Peyer's patch (tissue), 4 donors: ENCODE measurements around the gene ELFN2. TPM values are rescaled to one million over a fixed set of nuclear protein-coding genes. Genes with fewer than 3 reads are reported as not detected.
"Not testable (repeated sequence)": the region's sequence is repeated elsewhere in the genome, so short reads cannot be mapped to it uniquely, and the experiment has no call there.

Source experiments
- DNase-seq, 3 donors: peaks; one replicate each; pipeline ENCODE4 v3.0.0-alpha.2; 2017 to 2019
- H3K27ac ChIP-seq, 4 donors: fragments of 200-600 bp; sonication (generic); one replicate each; pipeline ENCODE4 v1.5.1; 2016 to 2019
- H3K27me3 ChIP-seq, 2 donors: fragments of 200-600 bp; sonication (generic); one replicate each; pipeline ENCODE4 v1.5.1; 2019
- H3K36me3 ChIP-seq, 3 donors: fragments of 200-600 bp; sonication (generic); one replicate each; pipeline ENCODE4 v1.5.1; 2016 to 2019
- H3K4me1 ChIP-seq, 4 donors: fragments of 200-600 bp; sonication (generic); one replicate each; pipeline ENCODE4 v1.5.1; 2016 to 2019
- H3K4me3 ChIP-seq, 4 donors: fragments of 200-600 bp; sonication (generic); 1 replicate in 3 of 4; 2 replicates in 1 of 4; pipeline ENCODE4 v1.5.1; 2016 to 2019; ENCODE audit warnings: mild to moderate bottlenecking in 1 of 4
- H3K9me3 ChIP-seq, 4 donors: fragments of 200-600 bp; sonication (generic); one replicate each; pipeline ENCODE4 v1.5.1; 2016 to 2019; ENCODE audit warnings: mild to moderate bottlenecking in 1 of 4
- POLR2A ChIP-seq, 2 donors: fragments of 450-650 bp; IDR thresholded peaks; one replicate each; pipeline ENCODE4 v1.5.1; 2017; ENCODE audit warnings: antibody characterized with exemption in 2 of 2, mild to moderate bottlenecking in 2 of 2, moderate library complexity in 2 of 2
- total RNA-seq, 4 donors: library from RNA; depleted of rRNA; stranded (reverse); fragments of >200 nt; gene quantifications; one replicate each; pipeline ENCODE4 v1.1.0, GENCODE V29; 2016
- TF ChIP-seq, protein P1 (sequence below), 6 experiments: fragments of 450-650 bp in 4 of 6; fragments of 200-600 bp in 2 of 6; sonication (generic) in 1 of 6; IDR thresholded peaks; one replicate each; pipeline ENCODE4 v1.5.1; 2017 to 2019; ENCODE audit warnings: antibody characterized with exemption in 6 of 6, mild to moderate bottlenecking in 3 of 6, moderate library complexity in 1 of 6

Gene ELFN2
- total RNA-seq, 4 donors from 2014 or later: under 0.01 TPM; not detected in 3

DNA sequence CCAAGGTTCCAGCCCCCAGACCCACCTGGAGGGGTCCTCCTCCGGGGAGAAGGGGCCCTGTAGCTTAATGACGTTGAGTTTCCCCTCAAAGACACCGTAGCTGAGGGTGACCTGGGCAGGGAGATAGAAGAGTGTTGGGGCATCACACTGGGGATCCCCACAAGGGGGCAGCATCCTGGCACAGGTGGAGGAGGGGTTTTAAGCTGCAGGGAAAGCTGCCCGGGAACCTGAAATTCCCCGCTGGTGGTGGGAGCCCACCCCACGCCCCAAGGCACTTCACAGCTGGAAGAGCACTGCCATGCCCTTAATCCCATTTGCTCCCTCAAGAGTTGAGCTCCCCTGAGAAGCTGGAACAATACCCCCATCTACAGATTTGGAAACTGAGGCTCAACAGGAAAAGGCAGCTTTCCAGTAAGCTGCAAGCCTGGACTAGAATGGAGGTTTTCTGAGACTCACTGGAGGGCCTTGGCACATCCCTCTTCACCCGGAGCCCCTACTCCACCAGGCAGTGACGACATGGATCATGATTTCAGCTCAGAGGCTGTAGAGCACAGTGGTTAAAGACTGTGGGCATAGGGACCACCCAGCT, 45.2 kb upstream of the ELFN2 start:
- Histone ChIP-seq H3K27ac (no peak overlapping the region), H3K4me1 (peaks cover 0 to 6% (median 0%) of the 10 kb centered on the region in 4 donors), H3K4me3 (no peak overlapping the region), H3K9me3 (no peaks in the 10 kb centered on the region), H3K36me3 (peaks cover 0 to 27% (median 0%) of the 10 kb centered on the region in 3 donors), H3K27me3 (no peaks in the 10 kb centered on the region)
- DNase-seq: peak in 2 of 3 donors; percentile 69 to 76
- no peak for TF ChIP-seq POLR2A (IDR thresholded peaks at IDR 0.05)
- TF ChIP-seq, protein P1, sequence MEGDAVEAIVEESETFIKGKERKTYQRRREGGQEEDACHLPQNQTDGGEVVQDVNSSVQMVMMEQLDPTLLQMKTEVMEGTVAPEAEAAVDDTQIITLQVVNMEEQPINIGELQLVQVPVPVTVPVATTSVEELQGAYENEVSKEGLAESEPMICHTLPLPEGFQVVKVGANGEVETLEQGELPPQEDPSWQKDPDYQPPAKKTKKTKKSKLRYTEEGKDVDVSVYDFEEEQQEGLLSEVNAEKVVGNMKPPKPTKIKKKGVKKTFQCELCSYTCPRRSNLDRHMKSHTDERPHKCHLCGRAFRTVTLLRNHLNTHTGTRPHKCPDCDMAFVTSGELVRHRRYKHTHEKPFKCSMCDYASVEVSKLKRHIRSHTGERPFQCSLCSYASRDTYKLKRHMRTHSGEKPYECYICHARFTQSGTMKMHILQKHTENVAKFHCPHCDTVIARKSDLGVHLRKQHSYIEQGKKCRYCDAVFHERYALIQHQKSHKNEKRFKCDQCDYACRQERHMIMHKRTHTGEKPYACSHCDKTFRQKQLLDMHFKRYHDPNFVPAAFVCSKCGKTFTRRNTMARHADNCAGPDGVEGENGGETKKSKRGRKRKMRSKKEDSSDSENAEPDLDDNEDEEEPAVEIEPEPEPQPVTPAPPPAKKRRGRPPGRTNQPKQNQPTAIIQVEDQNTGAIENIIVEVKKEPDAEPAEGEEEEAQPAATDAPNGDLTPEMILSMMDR (IDR thresholded peaks at IDR 0.05): peak in 5 of 6 experiments; percentile 28 to 64 (median 60)

DNA sequence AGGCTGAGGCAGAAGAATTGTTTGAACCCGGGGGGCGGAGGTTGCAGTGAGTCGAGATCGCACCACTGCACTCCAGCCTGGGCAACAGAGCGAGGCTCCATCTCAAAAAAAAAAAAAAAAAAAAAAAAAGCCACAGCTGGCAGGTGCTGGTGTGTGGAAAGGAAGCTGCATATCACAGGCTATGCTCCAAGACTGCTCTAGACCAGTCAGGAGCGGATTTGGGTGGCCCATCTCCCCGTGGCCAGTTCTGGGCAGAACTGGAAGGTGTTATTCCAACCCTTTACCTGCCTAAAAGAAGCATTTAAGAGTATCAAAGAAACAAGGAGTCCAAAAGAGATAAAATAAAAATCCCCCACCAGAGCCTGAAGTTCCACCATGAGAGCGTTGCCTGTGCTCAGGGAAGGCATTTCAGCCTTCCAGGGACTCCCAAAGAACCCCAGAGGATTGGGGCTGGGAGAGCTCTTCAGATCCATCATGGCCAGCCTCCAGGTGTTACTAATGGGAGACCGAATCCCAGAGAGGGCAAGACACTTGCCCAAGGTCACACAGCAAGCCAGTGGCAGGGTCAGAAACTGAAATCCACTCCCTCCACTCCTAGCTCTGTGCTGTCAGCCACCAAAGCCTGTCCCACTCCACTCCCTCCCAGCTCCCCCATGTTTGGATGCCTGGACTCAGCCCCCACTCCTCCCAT, 44.6 kb upstream of the ELFN2 start:
- H3K27ac ChIP-seq: no peak overlapping the region
- TF ChIP-seq, protein P1 (IDR thresholded peaks at IDR 0.05): no peak
- TF ChIP-seq POLR2A (IDR thresholded peaks at IDR 0.05): no peak
- DNase-seq: no peak
- peaks cover 0 to 30% (median 0%) of the 10 kb centered on the region in 3 donors for H3K36me3 ChIP-seq
- H3K27me3 ChIP-seq: no peaks in the 10 kb centered on the region
- no peak overlapping the region for H3K4me3 ChIP-seq
- no peaks in the 10 kb centered on the region for H3K9me3 ChIP-seq
- peaks cover 0 to 6% (median 0%) of the 10 kb centered on the region in 4 donors for H3K4me1 ChIP-seq

DNA sequence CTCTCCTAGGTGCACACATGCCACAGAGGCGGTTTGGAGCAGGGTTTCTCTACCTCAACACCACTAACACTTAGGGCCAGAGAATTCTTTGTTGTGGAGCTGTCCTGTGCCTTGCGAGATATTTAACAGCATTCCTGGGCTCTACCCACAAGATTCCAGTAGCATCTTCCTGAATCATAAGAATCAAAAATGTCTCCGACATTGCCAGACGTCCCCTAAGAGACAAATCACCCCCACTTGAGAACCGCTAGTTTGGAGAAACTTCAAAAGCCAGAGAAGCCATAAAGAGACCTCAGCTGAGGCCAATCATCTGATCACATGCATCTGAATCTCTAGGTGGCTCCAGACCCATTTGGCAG, 42.8 kb upstream of the ELFN2 start:
- DNase-seq: no peak
- Histone ChIP-seq H3K4me3 (no peak overlapping the region), H3K27me3 (no peaks in the 10 kb centered on the region), H3K27ac (peak overlapping the region in 2 of 4 donors; percentile 45 to 54), H3K36me3 (peaks cover 0 to 19% (median 0%) of the 10 kb centered on the region in 3 donors), H3K9me3 (no peaks in the 10 kb centered on the region), H3K4me1 (peaks cover 0 to 6% (median 0%) of the 10 kb centered on the region in 4 donors)
- TF ChIP-seq, protein P1 (IDR thresholded peaks at IDR 0.05): peak in 1 of 6 experiments; percentile 1
- no peak for TF ChIP-seq POLR2A (IDR thresholded peaks at IDR 0.05)

DNA sequence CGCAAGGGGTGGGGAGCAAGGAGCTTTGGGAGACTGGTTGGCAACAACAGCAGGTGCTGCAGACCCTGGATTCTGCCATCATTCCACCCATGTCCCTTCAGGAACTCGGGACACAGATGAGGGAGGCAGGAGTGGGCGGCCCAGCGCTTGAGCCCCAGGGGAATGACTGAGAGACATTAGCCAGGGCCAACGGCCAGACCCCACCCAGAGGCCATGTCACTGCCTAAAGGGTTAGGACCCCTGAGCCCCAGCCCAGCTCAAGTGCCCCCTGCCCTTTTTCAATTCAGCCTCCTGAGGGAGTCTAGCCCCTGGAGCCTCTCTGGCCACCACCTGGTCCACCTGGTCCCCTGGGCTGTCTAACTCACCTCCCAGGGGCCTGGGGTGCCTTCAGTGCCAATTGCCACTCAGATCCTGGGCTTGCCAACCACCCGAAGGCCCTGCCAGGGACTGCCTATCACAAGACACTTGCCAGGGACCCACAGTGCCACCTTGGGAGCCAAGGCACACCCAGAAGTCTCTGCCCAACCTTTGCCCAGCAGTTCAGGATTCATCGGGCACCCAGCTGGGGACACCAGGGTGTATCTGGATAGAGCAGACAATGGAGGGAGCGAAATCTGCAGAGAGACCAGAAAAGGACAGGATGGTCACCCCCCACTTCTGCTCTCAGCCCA, 42.3 kb upstream of the ELFN2 start:
- H3K4me1 ChIP-seq: peaks cover 0 to 6% (median 0%) of the 10 kb centered on the region in 4 donors
- no peak overlapping the region for H3K4me3 ChIP-seq
- peak overlapping the region in 2 of 4 donors; percentile 45 to 54 for H3K27ac ChIP-seq
- H3K36me3 ChIP-seq: peaks cover 0 to 18% (median 0%) of the 10 kb centered on the region in 3 donors
- TF ChIP-seq, protein P1 (IDR thresholded peaks at IDR 0.05): peak in 2 of 6 experiments; percentile 2 to 14
- TF ChIP-seq POLR2A (IDR thresholded peaks at IDR 0.05): no peak
- H3K9me3 ChIP-seq: no peaks in the 10 kb centered on the region
- DNase-seq: peak in 2 of 3 donors; percentile 76 to 80
- no peaks in the 10 kb centered on the region for H3K27me3 ChIP-seq

DNA sequence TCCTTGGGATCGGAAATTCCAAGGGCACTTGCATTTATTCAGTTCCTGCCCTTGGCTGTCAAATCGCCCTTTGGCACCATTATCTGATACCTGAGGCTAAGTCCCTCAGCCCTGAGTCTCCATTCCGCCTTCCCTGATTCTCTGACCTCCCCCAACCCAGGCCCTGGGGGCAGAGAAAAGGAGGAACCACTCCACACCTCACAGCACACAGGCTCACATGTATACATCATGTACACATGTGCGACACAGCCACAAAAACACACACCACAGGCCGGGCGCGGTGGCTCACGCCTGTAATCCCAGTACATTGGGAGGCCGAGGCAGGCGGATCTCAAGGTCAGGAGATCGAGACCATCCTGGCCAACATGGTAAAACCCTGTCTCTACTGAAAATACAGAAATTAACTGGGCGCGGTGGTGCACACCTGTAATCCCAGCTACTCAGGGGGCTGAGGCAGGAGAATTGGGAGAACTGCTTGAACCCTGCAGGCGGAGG, 41.0 kb upstream of the ELFN2 start:
- H3K4me1 ChIP-seq, DNase-seq, H3K27ac ChIP-seq, H3K4me3 ChIP-seq, H3K9me3 ChIP-seq, H3K27me3 ChIP-seq: not testable (repeated sequence)
- peaks cover 0 to 11% (median 0%) of the 10 kb centered on the region in 3 donors for H3K36me3 ChIP-seq
